GM19238 (cell line): ENCODE measurements around the gene COA3.

Experiments
- DNase-seq: peaks from one replicate; pipeline ENCODE4 v3.0.0; 2011; ENCODE audit warnings: low spot score; ENCODE audit not compliant: insufficient read length

Gene COA3, protein sequence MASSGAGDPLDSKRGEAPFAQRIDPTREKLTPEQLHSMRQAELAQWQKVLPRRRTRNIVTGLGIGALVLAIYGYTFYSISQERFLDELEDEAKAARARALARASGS

GRCh38 chr17:42798383-42799380, at the start of gene COA3, which contains the start of gene CNTD1:
TSS of gene COA3 (minus strand) at chr17:42798704. CDS start at chr17:42798681, 23 bp downstream.
TSS of gene CNTD1 (plus strand) at chr17:42798861. CDS start at chr17:42799068, 207 bp downstream.
- DNase-seq, result peak; percentile 93

DNA sequence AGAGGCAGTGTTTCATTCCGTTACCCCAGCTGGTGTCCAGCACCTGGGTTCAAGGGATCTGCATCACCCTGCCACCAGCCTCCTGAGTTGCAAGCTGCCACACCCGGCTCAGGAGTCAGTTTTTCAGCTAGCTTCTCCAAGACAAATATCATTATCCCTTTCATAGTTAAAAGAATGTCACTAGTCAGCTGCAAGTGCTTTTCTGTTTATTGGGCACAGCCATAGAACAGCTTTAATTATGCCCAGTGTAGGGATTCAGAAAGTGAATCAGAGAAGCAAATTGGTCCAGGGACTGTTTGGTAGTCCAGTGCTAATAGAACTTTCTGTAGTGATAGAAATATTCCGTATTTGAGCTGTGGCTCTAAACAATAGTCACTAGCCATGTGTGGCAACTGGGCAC, 49.6 kb upstream of the COA3 start:
- DNase-seq, result no peak

DNA sequence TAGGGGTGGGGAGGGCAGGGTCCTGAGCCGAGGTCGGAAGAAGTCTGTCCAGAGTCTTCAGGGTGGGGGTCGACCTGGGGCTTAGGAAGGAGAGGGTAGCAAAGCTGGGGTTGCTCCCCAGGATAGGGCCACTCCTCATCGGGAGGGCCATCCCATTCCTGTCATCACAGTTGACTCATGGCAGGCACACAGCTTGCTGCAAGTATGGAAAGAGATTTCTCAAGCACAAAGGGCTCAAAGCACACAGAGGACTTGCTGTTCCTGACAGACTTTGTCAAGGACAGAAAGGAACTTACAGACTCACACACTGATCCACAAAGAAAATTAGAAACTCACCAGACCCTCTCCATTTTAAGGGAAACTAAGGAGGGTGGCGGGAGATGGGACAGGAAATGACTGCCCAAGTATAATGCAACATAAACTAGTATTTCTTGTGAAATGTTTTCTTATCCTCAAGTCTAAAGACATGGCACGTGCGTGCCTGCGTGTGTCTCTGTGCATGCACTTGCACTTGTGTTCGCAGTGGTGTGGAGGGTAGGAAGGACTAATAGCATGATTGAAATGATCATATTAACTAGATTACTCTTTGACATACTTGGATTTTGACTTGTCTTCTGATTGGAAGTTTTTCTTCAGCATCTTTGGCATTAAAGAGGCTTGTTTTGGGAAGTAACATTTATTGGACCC, 48.2 kb upstream of the COA3 start:
- no peak for DNase-seq

DNA sequence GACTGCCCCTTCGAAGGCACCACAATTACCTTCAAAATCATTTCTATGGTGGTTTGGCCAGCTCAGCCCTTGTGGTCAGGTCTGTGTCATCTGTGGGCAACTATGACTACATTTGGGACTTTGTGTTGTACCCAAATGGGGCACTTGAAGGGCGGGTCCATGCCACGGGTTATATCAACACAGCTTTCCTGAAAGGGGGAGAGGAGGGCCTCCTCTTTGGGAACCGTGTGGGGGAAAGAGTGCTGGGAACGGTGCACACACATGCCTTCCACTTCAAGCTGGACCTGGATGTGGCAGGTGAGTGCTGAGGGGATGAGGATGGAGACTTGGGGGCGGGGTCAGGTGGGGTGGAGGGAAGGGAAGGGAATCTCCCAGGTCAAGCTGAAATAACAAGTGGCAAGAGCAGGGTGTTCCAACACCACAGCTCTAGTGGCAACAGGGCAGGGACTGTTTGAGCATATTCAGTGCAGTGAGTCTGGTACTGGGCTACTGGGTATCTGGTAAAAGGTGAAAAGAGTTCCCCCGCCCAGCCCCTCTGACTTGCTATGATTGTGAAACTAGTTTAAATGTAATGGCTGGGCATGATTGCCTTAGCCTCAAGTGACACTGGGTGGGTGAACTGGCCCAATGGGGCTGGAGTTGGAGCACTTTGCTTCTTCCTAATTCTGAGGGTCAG, 47.6 kb upstream of the COA3 start:
- DNase-seq, result no peak

DNA sequence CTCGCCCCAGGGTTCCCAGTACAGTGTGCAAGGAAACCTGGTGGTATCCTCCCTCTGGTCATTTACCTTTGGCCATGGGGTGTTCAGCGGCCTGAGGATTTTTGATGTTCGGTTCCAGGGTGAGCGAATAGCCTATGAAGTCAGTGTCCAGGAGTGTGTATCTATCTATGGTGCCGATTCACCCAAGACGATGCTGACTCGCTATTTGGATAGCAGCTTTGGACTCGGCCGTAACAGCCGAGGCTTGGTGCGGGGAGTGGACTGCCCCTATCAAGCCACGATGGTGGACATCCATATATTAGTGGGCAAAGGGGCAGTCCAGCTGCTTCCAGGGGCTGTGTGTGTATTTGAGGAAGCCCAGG, 47.0 kb upstream of the COA3 start:
- no peak for DNase-seq

DNA sequence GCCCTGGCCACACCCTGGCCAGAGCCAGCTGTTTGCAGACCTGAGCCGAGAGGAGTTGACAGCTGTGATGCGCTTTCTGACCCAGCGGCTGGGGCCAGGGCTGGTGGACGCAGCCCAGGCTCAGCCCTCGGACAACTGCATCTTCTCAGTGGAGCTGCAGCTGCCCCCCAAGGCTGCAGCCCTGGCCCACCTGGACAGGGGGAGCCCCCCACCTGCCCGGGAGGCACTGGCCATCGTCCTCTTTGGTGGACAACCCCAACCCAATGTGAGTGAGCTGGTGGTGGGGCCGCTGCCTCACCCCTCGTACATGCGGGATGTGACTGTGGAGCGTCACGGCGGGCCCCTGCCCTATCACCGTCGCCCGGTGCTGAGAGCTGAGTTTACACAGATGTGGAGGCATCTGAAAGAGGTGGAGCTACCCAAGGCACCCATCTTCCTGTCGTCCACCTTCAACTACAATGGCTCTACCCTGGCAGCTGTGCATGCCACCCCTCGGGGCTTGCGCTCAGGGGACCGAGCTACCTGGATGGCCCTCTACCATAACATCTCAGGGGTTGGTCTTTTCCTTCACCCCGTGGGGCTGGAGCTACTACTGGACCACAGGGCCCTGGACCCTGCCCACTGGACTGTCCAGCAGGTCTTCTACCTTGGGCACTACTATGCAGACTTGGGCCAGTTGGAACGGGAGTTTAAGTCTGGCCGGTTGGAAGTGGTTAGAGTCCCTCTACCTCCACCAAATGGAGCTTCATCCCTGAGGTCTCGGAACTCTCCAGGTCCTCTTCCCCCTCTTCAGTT, 46.5 kb upstream of the COA3 start:
- DNase-seq, result no peak

DNA sequence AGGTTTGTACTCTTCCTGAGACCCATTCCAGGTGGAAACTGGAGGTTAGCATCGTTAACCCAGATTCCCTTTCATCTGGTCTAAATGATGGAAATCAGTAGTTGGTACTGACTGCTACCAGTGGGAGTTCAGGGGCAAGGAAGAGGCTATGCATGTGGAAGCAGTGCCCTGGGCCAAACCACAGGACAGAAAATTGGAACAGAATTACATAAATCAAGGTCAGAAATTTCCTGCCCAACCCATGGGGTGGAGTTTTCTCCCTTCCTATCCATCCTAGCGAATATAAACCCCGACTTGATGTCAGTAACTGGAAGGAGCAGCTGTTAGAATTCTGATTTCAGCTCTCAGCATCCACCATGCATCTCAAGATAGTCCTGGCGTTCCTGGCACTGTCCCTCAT, 45.8 kb upstream of the COA3 start, which contains the start of gene AOC2:
Gene AOC2, plus strand, starts transcription at position 310 of the 400 bp plus-strand sequence. Its CDS starts 47 bp downstream, at position 357.
- no peak for DNase-seq

- no peak for DNase-seq
Measured at GRCh38 chr17:42843358-42843934, 44.9 kb upstream of the COA3 start.

DNA sequence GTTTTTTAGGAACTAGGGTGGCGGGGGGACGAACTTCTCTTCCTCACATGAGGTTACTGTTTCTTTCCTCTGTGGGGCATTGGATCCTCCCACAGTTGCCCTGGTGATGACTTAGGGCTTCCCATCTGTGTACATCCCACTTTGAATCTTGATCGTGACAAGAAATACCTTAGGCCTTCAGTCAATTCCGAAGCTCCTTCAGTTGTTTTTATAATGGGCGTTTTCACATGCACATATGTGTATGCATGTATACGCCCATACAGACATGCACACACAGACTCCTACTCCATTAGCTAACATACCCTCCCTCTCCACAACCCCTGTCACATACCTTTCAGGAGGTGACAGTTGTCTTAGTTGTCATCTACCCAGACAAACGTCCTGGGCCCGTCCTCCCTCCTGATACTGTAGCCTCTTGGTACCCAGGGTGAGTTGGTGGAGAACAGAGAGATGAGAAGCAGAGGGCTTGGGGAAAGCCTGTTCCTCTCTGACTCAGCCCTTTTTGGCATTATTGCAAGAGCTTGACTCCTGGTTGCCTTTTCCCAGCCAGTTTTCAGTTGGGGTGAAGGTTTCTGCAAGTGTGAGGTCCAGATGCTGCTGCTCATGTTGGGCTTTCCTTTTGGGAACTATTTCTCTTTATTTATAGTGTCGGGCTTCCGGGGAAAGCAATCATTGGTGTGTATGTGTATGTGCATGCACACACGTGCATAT, 43.6 kb upstream of the COA3 start:
- DNase-seq, result no peak

GRCh38 chr17:42835732-42836131, 37.2 kb upstream of the COA3 start:
- DNase-seq, result no peak

- no peak for DNase-seq
Measured at GRCh38 chr17:42833767-42834422, 35.4 kb upstream of the COA3 start.

GRCh38 chr17:42832934-42833766, 34.6 kb upstream of the COA3 start, which contains the start of gene PSME3:
TSS of gene PSME3 (plus strand) at chr17:42833397. CDS start at chr17:42833632, 235 bp downstream.
- peak; percentile 92 for DNase-seq

DNA sequence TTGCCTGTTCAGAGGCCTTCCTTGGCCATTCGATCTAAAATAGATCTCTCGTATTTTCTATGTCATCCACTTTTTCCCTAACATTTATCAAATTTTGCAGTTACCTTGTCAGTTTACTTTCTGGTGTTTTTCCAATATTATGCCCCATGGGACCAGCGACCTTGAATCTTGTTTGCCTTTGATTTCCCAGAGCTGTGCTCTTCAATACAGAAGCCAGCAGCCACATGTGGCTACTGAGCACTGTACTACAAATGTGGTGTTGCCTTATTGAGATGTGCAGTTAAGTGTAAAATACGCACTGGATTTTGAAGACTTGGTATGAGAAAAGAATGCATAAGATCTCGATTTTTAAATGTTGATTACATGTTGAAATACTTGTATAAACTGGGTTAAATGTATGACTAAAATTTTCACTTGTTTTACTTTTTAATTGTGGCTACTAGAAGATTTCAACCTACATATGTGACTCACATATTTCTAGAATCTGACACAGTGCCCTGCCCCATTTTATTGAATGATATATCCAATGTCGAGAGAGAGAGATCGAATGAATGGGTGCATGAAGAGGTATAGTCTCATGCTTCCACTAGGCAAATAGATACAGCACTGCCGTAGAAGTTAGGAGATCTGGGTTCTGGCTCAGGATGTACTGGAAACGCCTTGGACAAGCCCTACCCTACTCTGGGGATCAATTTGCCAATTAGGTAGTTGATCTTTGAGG, 33.9 kb upstream of the COA3 start:
- no peak for DNase-seq

DNA sequence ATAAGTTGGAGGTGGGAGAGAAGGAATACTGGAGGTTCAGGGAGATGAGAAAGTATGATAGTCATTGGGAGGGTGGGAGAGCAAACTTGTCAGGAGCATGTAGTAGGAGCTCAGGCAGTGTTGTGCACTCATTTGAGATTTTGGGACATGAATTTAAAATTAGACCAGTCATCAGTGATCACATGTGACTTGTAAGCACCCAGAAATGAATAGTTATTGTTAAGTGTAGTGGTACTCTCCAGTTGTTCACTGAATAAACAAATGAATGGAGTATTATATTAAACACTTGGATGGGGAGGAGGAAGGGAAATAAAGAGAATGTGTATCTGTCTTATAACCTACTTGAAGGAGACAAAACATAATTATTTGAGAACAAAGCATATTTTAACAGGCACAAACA, 32.5 kb upstream of the COA3 start:
- DNase-seq, result no peak

DNA sequence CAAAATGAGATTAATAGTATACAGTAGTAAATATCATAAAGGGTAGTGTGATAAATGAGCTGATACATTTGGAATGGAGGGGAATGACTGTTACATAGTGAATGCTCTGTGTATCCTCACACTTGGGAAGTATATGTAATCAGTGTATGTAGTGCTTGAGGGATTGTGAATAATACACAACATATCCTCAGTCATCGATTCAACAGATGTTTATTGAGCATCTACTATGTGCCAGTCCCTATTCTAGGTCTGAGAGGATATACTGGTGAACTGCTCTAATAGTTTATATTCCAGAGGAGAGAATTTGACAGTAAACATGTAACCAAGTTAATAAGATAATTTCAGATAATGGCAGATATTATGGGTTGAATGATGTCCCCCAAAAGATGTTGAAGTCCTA, 29.0 kb upstream of the COA3 start:
- no peak for DNase-seq

GRCh38 chr17:42821176-42821575, 22.7 kb upstream of the COA3 start:
- DNase-seq, result no peak

GRCh38 chr17:42819939-42820535, 21.5 kb upstream of the COA3 start:
- peak; percentile 47 for DNase-seq
